Stimulated activated CD8-positive, alpha-beta memory T cell treated with anti-CD3 and anti-CD28 coated beads, Interleukin-15, amount 100 ng/mL, for 1 hour (primary cell): ENCODE data around the gene NEGR1.

ENCODE experiments used
- DNase-seq: peaks from one replicate; pipeline ENCODE4 v3.0.0-alpha.2; 2020; ENCODE audit warnings: low read depth

NEGR1 gene

GRCh38 chr1:71625004-71625403, 657.3 kb downstream of the NEGR1 start:
- no peak for DNase-seq

- DNase-seq, result no peak
Measured at GRCh38 chr1:71623888-71624287, 658.5 kb downstream of the NEGR1 start.

DNA sequence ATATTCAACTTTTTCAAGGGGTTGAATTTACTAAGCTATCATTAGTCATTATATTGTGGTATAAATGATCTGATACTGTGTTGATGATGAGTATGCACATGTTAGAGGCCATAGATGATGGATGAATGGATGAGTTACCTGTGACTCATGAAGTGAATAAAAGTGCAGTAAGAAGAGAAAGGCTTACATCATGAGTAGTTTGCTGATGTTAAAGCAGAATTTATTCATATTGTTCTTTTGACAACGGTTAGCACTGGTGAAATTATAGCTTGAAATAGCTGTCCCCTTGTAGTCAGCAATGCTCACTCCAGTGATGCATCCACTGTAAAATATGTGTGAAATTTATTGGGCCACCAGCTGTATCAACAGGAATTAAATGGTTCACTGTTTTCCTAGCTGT, 660.6 kb downstream of the NEGR1 start:
- no peak for DNase-seq

DNA sequence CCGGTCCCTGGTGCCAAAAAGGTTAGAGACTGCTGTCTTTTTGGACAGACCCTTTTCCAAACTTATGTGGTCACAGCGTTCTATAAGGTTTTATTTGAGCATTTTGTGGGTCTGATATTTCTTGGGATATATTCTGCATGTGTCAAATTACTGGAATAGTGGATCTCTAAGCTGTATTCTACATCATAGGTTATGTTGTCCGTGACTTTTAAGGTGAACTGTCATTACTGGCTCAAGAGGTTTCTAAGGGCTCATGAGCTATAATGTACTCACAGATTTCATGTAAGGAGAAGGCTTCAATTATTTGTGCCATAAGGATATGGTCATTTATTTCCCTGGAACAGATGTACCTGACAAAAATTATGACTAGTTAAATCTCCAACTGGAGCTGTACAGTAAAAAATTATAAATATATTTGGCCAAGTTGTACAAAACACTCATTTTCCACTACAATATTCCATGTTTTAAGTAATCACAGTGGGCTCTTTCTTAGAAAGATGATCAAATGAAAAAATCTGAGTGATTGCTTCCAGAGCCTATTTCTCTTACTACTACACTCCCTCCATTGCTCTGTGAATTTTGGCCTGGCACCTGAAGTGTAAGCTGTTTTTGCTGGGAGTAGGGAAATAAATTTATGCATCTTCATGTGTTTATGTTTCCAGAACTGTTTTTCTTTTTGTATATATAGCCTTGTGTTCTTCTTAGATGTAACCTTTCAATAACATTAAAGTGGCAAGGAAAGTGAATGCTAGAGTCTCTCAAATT, 663.4 kb downstream of the NEGR1 start:
- no peak for DNase-seq

GRCh38 chr1:71618191-71618590, 664.1 kb downstream of the NEGR1 start:
- no peak for DNase-seq

DNA sequence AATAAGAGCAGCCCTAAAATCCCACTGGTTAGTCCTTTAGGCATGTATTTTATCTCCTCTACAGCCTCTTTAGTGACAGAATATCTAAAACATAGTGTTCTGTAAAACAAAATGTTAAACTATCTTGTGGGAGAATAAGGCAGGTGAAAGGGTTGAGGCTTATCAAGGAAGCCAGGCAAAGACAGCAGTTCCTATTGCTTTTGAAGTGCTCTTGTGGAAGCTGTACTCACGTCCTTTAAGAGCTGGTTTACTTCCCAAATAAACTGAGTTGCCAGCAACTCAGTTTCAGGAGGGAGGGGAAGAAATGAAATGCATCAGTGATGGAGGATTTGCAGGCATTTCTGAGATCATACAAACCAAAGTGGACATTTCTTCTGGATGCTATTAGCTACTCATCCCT, 671.9 kb downstream of the NEGR1 start:
- DNase-seq, result no peak

- DNase-seq, result no peak
Measured at GRCh38 chr1:71603044-71603776, 679.1 kb downstream of the NEGR1 start.

DNA sequence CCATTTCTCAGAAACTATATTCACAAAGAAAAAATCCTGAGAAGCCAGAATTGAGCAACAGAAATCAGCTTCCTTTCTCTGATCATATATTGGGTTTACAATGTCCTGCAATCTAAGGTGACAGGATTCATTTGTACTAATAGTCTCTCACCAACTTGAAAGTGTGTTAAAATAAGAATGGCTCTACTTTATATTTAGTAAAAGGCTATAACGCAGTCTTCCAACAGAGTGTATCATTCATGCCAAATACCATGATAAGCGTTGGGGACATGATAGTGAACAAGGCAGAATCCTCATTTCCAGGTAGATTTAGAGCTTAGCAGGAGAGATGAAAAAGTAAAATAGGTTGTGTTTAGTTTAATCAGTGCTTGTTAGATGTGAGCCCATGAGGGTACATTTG, 682.3 kb downstream of the NEGR1 start:
- no peak for DNase-seq

- no peak for DNase-seq
Measured at GRCh38 chr1:71599306-71599705, 683.0 kb downstream of the NEGR1 start.

DNA sequence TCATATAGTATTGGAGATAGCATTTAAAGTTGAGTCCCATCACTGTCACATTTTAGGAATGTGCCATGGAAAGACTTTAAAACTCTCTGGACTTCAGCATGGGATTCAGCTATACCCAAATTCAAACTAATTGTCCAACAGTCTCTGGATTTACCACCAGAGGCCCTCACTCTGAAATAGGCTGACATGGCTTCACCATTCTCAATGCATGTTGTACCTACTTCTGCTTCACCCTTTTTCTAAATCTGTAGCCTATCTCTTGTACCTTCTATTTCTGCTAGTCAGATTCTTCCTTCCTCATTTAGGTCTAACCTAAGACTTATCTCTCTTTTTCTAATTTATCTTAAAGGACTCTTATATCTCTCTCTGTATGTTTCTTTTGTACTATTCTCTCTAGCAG, 688.8 kb downstream of the NEGR1 start:
- DNase-seq, result no peak

GRCh38 chr1:71592646-71593274, 689.6 kb downstream of the NEGR1 start:
- no peak for DNase-seq

DNA sequence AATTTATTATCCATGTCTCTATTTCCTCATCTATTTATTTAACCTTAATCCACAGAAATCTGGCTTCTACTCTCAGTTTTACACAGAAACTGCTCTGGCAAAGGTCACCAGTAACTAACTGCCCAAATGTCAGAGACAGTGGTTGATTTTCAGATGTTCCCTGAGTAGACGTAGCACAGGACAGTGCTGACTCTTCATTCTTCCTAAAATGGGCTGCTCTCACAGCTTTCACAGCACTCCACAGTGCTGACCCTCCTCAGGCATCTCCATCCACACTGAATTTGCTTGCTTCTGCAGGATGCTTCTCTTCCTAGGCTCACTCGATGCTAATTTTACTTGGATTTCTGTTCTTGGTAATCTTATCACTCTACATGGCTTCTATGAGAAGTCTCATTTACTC, 693.3 kb downstream of the NEGR1 start:
- no peak for DNase-seq

DNA sequence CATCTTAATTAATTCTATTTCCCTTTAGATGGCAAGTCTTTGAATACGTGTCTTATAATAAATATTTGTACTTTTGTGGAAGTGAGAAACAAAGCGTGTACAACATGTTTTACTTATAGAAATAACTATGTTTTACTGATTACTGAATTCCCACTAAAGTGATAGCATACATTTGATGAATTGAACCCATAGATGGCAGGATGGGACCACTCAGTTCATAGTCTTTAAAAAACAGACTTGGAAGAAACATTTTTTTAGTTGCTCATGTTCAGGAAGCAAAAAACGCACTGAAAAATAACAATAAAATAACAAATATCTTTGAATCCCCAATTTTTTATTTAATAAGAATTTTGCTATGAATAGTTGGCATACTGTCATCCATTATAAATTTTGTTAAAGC, 694.4 kb downstream of the NEGR1 start:
- no peak for DNase-seq

- no peak for DNase-seq
Measured at GRCh38 chr1:71586030-71586429, 696.3 kb downstream of the NEGR1 start.

DNA sequence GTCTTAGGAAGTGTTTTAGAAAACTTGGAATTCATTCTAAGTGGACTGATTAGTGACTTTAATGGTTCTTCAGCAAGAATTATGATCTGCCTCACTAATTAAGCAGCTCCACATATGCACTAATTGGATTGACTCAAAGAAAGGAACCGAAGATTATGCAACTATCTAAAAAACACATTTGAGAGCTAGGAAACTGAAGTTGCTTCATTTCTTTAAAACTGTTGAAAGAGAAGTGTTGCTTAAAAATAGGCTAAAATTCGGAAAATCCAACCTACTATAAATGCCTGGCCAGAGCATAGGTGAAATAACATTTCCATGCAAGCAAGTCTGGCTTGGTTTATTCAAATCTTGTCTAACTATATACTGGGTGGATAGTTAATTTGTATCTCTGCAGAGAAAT, 698.6 kb downstream of the NEGR1 start:
- DNase-seq, result no peak

DNA sequence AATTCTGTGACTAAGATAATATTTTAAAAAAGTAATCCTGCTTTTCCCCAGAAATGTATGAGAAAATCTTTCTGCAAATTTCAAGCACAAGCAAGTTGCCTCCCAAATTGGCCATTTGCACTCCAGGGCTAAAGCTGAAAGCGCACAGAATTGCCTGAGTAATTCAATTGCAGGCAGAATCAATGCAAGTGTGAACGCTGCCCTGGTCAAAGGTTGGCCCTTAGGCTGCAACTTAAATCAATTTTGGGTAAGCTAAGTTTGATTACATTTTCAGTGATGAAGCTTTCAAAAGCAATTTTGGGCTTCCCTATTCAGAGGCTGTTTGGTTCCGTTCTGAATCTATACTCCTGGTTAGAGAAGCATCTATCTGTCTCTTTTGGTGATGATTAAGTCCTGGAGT, 699.7 kb downstream of the NEGR1 start:
- no peak for DNase-seq

GRCh38 chr1:71577451-71578131, 704.7 kb downstream of the NEGR1 start:
- DNase-seq, result no peak

DNA sequence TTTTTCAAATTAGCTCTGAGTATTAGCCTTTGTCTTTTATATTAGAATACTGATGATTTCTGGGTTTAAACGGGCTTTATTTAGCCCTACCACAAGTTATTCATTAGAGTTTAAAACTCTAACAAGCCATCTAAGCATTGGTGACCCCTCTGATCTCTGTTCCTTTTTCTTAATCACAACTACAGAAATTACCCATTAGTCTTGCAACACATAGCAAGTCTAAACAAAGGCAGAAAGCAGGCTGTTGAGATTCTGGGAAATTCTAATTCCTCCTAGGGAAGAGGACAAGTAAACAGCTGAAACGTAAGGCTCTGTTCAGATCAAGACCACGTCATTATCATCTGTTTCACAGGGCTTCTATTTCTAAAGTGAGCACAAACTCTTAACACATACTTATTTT, 710.3 kb downstream of the NEGR1 start:
- DNase-seq, result no peak

- no peak for DNase-seq
Measured at GRCh38 chr1:71566413-71566812, 715.9 kb downstream of the NEGR1 start.

- DNase-seq, result no peak
Measured at GRCh38 chr1:71565831-71566230, 716.5 kb downstream of the NEGR1 start.

GRCh38 chr1:71565262-71565661, 717.1 kb downstream of the NEGR1 start:
- no peak for DNase-seq

DNA sequence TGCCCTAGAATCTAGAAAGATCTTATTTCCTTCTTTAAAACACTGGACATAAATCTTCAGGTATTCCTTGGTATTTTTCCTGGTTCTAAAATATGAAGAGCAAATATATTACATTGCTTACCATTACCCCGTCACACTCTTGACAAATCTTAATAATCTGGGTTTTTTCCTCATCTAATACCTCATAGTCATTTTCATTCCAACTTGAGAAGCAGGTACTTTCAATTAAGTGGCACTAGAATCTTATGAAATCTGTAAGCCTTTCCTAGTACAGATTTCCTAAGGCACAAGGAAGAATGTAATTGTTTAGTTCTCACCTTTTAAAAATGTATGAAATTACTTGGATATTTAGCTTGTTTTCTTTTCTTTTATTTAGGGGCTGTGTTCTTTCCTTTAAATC, 720.0 kb downstream of the NEGR1 start:
- no peak for DNase-seq

- no peak for DNase-seq
Measured at GRCh38 chr1:71561729-71562128, 720.6 kb downstream of the NEGR1 start.
